Heart left ventricle (tissue), 16 donors: ENCODE results near the gene RRBP1. TPM values are rescaled to one million over a fixed set of nuclear protein-coding genes. Genes with fewer than 3 reads are reported as not detected.

Source experiments
- ATAC-seq, 4 donors: fragments of 200-7000 bp; cut with Tn5 transposase; one replicate each; pipeline ENCODE4 v1.9.1; 2020 to 2022; ENCODE audit warnings: moderate library complexity in 4 of 4, mild to moderate bottlenecking in 3 of 4, moderate number of reproducible peaks in 1 of 4
- DNase-seq, 5 donors: peaks; one replicate each; pipeline ENCODE4 v3.0.0-alpha.2; 2020
- H3K27ac ChIP-seq, 12 donors: fragments of 200-600 bp; sonication (generic) in 4 of 12; one replicate each; pipeline versions ENCODE4 v1.5.0 to v1.8.0; 2016 to 2022; ENCODE audit warnings: mild to moderate bottlenecking in 2 of 12
- H3K27me3 ChIP-seq, 9 donors: fragments of 200-600 bp; sonication (generic) in 2 of 9; one replicate each; pipeline versions ENCODE4 v1.5.1 to v1.8.0; 2016 to 2022; ENCODE audit warnings: mild to moderate bottlenecking in 3 of 9
- H3K36me3 ChIP-seq, 9 donors: fragments of 200-600 bp; sonication (generic) in 2 of 9; one replicate each; pipeline versions ENCODE4 v1.5.0 to v1.8.0; 2018 to 2022; ENCODE audit warnings: mild to moderate bottlenecking in 2 of 9
- H3K4me1 ChIP-seq, 12 donors: fragments of 200-600 bp; sonication (generic) in 4 of 12; one replicate each; pipeline versions ENCODE4 v1.5.0 to v1.8.0; 2016 to 2022; ENCODE audit warnings: mild to moderate bottlenecking in 3 of 12
- H3K4me3 ChIP-seq, 12 donors: fragments of 200-600 bp; sonication (generic) in 4 of 12; one replicate each; pipeline versions ENCODE4 v1.5.0 to v1.8.0; 2017 to 2022; ENCODE audit warnings: mild to moderate bottlenecking in 9 of 12, moderate library complexity in 4 of 12
- H3K9me3 ChIP-seq, 12 donors: fragments of 200-600 bp; sonication (generic) in 4 of 12; one replicate each; pipeline versions ENCODE4 v1.5.0 to v1.8.0; 2016 to 2022; ENCODE audit warnings: mild to moderate bottlenecking in 1 of 12
- POLR2A ChIP-seq, 2 donors: fragments of 450-650 bp; IDR thresholded peaks; one replicate each; pipeline ENCODE4 v1.6.1; 2017; ENCODE audit warnings: antibody characterized with exemption in 2 of 2, mild to moderate bottlenecking in 2 of 2, moderate library complexity in 2 of 2
- WGBS, 4 donors: extraction: QIAGEN DNeasy Blood & Tissue Kit in 2 of 4; methylation state at CpG; one replicate each; pipeline versions ENCODE4 v1.1.5 to v1.1.7; 2013 to 2018; 5-methylcytosine and 5-hydroxymethylcytosine counted together
- intact Hi-C, 10 donors: fragments of 100-400 bp; cut with DNase I; formaldehyde crosslinking; loops; one replicate each; pipeline versions ENCODE4 v1.11.1 to v1.14.2; 2022
- polyA plus RNA-seq, 2 donors: library from polyadenylated mRNA; stranded (reverse); fragments of 200-250 nt; gene quantifications; one replicate each; pipeline ENCODE4 v1.2.3, GENCODE V29; 2013
- total RNA-seq, 9 donors: library from RNA; depleted of rRNA in 2 of 9; stranded (reverse); fragments of >200 nt in 2 of 9; fragmentation: NEBNext Ultra II Directional in 3 of 9; extraction: Animal tissue kit (Norgen Biotek cat#: 25700) in 3 of 9; gene quantifications; one replicate each; pipeline versions ENCODE4 v1.1.0 to v1.2.4, GENCODE V29; 2016 to 2023
- TF ChIP-seq, protein P1 (sequence below), 12 donors: fragments of 200-600 bp; sonication (generic) in 4 of 12; IDR thresholded peaks; one replicate each; pipeline versions ENCODE4 v1.5.0 to v1.8.0; 2018 to 2022; ENCODE audit warnings: antibody characterized with exemption in 12 of 12, mild to moderate bottlenecking in 5 of 12
- donor health status: ischemic (EF 13 %, LVEDD 7.1; RV severe dilation, severe dysfunction).
- donor health status: healthy with polysubstance abuse.
- donor health status: DM: no; HTN: yes; CAD: no.
- donor health status: DM: no; HTN: no; CAD: no.
- donor health status: ischemic (EF 25% LVEDD 6.9; RV normal size, moderate dysfunction).
- donor health status: ischemic (EF 25% LVEDD 5.7; RV mildly dilated, moderate dysfunction).
- donor health status: healthy.
- donor health status: DM: yes; HTN: yes; CAD: no.
- donor health status: ischemic (EF 35%, LVEDD 5.7; RV mildly dilated, moderate dysfunction).
- donor health status: nonischemic (EF 11% LVEDD 7.7; RV severe dilation, severe dysfunction).
- donor health status: DM: yes; HTN: yes; CAD: no.
- donor health status: PGD.
- donor health status: ischemic (EF 29% LVEDD 5.4; RV normal size, mild dysfunction).
- donor health status: nonischemic (EF 23%, LVEDD 6.1; RV moderate dilation, normal function).

Gene RRBP1
- total and polyA plus RNA-seq, 11 donors: 24.9 to 91.3 (median 40.0) TPM

DNA sequence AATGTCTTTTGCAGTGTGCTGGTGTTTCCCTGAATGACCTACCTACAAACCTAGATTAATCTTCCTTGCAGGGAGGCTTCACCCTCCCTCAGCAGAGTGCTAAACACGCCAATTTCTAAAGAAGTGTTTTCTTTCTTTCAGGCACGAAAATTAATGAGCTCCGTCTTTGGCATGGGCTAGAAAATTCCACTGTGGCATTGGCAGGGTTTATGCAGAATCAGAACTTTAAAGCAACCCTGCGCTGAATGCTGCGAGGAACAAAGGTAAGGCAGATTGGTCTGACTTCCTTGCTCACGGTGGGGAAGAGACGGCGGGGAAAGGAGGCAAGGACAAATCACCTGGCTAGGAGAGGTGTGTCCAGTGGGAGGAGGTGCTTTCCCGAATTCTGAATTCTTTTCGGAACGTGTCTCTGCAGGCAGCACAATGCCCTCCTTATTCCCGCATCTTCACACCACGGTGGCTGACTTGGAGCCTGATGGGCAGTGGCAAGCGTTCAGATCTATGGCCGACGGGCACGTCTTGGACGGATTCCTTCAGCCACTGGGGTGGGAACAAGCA is 11.5 kb upstream of the RRBP1 start:
- Histone ChIP-seq H3K36me3 (no peaks in the 10 kb centered on the region), H3K9me3 (peaks cover 0 to 12% (median 0%) of the 10 kb centered on the region in 12 donors), H3K27ac (no peak overlapping the region), H3K27me3 (no peaks in the 10 kb centered on the region), H3K4me1 (no peaks in the 10 kb centered on the region), H3K4me3 (no peak overlapping the region)
- intact Hi-C loops: no loop called here
- 77 to 80% (median 79%) methylated on average over 18 of the region's 18 CpGs for WGBS, 4 donors
- no peak for DNase-seq
- TF ChIP-seq, protein P1, sequence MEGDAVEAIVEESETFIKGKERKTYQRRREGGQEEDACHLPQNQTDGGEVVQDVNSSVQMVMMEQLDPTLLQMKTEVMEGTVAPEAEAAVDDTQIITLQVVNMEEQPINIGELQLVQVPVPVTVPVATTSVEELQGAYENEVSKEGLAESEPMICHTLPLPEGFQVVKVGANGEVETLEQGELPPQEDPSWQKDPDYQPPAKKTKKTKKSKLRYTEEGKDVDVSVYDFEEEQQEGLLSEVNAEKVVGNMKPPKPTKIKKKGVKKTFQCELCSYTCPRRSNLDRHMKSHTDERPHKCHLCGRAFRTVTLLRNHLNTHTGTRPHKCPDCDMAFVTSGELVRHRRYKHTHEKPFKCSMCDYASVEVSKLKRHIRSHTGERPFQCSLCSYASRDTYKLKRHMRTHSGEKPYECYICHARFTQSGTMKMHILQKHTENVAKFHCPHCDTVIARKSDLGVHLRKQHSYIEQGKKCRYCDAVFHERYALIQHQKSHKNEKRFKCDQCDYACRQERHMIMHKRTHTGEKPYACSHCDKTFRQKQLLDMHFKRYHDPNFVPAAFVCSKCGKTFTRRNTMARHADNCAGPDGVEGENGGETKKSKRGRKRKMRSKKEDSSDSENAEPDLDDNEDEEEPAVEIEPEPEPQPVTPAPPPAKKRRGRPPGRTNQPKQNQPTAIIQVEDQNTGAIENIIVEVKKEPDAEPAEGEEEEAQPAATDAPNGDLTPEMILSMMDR (IDR thresholded peaks at IDR 0.05): no peak
- TF ChIP-seq POLR2A (IDR thresholded peaks at IDR 0.05): no peak
- ATAC-seq: no peak

DNA sequence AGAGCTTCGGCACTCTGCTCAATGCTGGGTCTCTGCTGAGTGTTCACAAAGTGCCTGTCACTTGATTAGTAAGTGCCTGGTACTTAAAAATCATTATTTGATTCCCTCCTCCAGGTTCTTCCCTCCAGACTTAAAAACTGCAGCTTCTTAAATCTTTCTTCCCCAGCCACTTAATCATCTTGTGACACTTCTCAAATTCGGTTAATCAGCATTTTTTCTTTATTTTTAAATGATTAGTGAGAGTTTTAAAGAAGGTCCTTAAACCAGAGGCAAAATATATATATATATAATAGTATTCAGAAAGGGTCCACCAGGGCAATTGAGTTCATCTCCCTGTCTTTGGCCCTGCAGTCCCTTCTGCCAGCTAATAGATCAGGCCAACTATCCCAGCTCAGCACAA is 9.7 kb upstream of the RRBP1 start:
- TF ChIP-seq POLR2A (IDR thresholded peaks at IDR 0.05): no peak
- TF ChIP-seq, protein P1 (IDR thresholded peaks at IDR 0.05): no peak
- DNase-seq: no peak
- H3K27me3 ChIP-seq: no peaks in the 10 kb centered on the region
- H3K4me3 ChIP-seq: no peak overlapping the region
- no peak overlapping the region for H3K27ac ChIP-seq
- no peak for ATAC-seq
- intact Hi-C loops: no loop called here
- no peaks in the 10 kb centered on the region for H3K36me3 ChIP-seq
- 70 to 85% (median 76%) methylated on average over 2 of the region's 2 CpGs for WGBS, 4 donors
- no peaks in the 10 kb centered on the region for H3K4me1 ChIP-seq
- peaks cover 0 to 20% (median under 1%) of the 10 kb centered on the region in 12 donors for H3K9me3 ChIP-seq

DNA sequence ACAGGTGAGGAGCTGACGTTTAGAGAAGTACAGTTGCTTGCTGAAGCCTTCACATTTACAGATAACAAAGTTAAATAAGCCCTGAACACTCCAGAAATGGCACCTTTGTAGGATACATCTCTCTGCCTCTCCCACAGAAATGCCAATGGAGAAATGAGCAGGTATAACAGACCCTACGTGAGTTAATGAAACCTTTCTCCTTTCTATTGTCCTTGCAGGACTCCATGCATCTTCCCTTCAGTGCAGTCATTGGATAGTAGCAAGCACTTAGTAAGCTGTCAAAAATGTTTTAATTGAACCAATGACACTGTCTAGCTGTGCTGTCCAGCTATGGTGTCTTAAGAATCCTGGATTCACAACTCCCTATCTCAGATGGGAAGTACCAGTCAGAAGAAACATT is 8.1 kb upstream of the RRBP1 start:
- peaks cover 0 to 14% (median 2%) of the 10 kb centered on the region in 12 donors for H3K9me3 ChIP-seq
- H3K27ac ChIP-seq: no peak overlapping the region
- no peaks in the 10 kb centered on the region for H3K36me3 ChIP-seq
- intact Hi-C loops: no loop called here
- DNase-seq (no peak), ATAC-seq (no peak)
- no peaks in the 10 kb centered on the region for H3K4me1 ChIP-seq
- no peaks in the 10 kb centered on the region for H3K27me3 ChIP-seq
- TF ChIP-seq, protein P1 (IDR thresholded peaks at IDR 0.05): no peak
- no peak overlapping the region for H3K4me3 ChIP-seq
- WGBS, 4 donors: 74 to 83% (median 82%) methylated on average over 2 of the region's 2 CpGs

DNA sequence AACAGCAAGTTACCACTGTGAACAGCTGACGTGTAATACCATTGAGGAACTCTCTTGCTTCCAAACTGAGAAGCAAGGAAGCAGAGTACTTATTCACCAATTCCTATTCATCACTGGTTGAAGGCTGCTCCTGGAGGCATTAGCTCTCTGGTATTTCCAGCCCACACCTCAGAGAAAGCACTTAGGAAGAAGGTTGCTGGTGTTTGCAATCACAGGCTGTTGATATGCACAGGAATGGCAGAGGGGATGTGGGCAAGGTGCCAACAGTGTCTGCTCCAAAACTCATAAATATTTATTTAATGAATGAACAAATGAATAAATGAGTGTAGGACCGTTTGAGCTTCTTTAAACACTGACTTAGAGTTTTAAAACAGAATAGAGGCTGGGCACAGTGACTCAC is 6.9 kb upstream of the RRBP1 start:
- Histone ChIP-seq H3K4me1 (no peaks in the 10 kb centered on the region), H3K4me3 (no peak overlapping the region), H3K27ac (no peak overlapping the region), H3K9me3 (peaks cover 0 to 14% (median 2%) of the 10 kb centered on the region in 12 donors), H3K36me3 (no peaks in the 10 kb centered on the region), H3K27me3 (no peaks in the 10 kb centered on the region)
- DNase-seq: no peak
- no peak for TF ChIP-seq POLR2A (IDR thresholded peaks at IDR 0.05)
- TF ChIP-seq, protein P1 (IDR thresholded peaks at IDR 0.05): no peak
- intact Hi-C loops: loop anchor here in 3 of 10 donors (5.0 to 10.0 kb wide), 3 partner anchors 66 to 116 kb away; no protein-coding TSS in a partner anchor
- ATAC-seq: no peak
- 39 to 54% (median 46%) methylated on average over 2 of the region's 2 CpGs for WGBS, 4 donors
